ES-I3 (cell line): ENCODE data around the gene MED22.
"Not testable (repeated sequence)": the region's sequence is repeated elsewhere in the genome, so short reads cannot be mapped to it uniquely, and the experiment has no call there.

Experiments used
- H3K36me3 ChIP-seq: 2 replicates; pipeline ENCODE4 v1.6.1; 2013; ENCODE audit warnings: mild to moderate bottlenecking, low read length, control low read depth, moderate library complexity; ENCODE audit not compliant: insufficient read depth
- H3K4me1 ChIP-seq: 2 replicates; pipeline ENCODE4 v1.6.1; 2013; ENCODE audit warnings: mild to moderate bottlenecking, control low read depth, low read length; ENCODE audit not compliant: insufficient read depth
- H3K9ac ChIP-seq: 2 replicates; pipeline ENCODE4 v1.6.1; 2013; ENCODE audit warnings: low read depth, mild to moderate bottlenecking, low read length, moderate library complexity
- H3K9me3 ChIP-seq: 2 replicates; pipeline ENCODE4 v1.6.1; 2013; ENCODE audit warnings: mild to moderate bottlenecking, low read length, moderate library complexity; ENCODE audit not compliant: control insufficient read depth, insufficient read depth

Gene MED22

GRCh38 chr9:133382507-133383141 is 34.7 kb upstream of the MED22 start:
- H3K9me3 ChIP-seq: no peaks in the 10 kb centered on the region
- H3K9ac ChIP-seq: no peak overlapping the region
- H3K4me1 ChIP-seq: no peaks in the 10 kb centered on the region
- H3K36me3 ChIP-seq: no peaks in the 10 kb centered on the region

DNA sequence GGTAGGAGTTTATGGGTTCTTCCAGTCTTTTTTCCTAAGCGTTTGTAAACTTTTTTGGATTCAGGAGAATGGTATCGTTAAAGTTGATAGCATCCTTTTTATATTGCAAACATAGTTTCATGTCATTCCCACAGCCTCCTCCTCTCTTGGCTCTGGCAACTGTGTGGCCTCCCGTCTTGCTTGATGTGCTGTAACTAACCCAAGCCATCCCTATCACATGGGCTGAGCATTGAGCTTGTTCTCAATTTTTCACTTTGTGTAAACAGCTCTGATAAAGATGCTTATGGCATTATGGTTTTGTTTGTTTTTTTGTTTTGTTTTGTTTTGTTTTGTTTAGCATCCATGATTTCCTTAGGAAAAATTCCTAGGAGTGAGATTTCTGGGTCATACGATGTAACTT is 32.8 kb upstream of the MED22 start:
- Histone ChIP-seq H3K36me3 (no peaks in the 10 kb centered on the region), H3K9ac (no peak overlapping the region), H3K9me3 (no peaks in the 10 kb centered on the region), H3K4me1 (no peaks in the 10 kb centered on the region)

- Histone ChIP-seq H3K36me3 (no peaks in the 10 kb centered on the region), H3K9ac (no peak overlapping the region), H3K9me3 (no peaks in the 10 kb centered on the region), H3K4me1 (no peaks in the 10 kb centered on the region)
Observed at GRCh38 chr9:133379153-133380086, 31.5 kb upstream of the MED22 start.

DNA sequence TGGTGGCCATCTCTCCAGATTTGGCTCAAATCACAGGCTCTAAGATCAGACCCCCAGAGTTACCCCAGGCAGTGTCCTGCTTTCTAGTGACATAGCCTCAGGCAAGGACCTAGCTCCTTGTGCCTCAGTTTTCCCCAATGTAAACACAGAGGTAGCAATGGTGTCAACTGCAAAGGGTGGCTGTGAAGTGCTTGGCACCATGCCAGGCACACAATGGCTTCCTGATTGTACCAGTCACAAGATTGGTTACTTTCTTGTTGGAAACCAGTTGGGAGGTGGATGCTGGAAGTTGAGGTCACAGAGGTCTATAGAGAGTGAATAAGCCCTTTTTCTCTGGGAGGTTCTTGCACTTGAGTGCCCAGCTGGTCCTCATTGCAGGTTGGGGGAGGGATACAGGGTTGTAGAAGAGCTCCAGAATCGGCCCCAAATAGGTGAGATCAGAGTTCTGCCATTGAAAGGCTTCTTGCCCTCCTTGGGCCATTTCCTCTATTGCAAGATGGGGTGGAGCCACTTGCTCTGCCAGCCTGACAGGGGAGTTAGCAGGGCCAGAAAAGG is 30.6 kb upstream of the MED22 start:
- no peak overlapping the region for H3K9ac ChIP-seq
- no peaks in the 10 kb centered on the region for H3K9me3 ChIP-seq
- no peaks in the 10 kb centered on the region for H3K36me3 ChIP-seq
- no peaks in the 10 kb centered on the region for H3K4me1 ChIP-seq

GRCh38 chr9:133377721-133378216 is 29.8 kb upstream of the MED22 start:
- H3K36me3 ChIP-seq: no peaks in the 10 kb centered on the region
- H3K4me1 ChIP-seq: no peaks in the 10 kb centered on the region
- H3K9ac ChIP-seq: no peak overlapping the region
- no peaks in the 10 kb centered on the region for H3K9me3 ChIP-seq

DNA sequence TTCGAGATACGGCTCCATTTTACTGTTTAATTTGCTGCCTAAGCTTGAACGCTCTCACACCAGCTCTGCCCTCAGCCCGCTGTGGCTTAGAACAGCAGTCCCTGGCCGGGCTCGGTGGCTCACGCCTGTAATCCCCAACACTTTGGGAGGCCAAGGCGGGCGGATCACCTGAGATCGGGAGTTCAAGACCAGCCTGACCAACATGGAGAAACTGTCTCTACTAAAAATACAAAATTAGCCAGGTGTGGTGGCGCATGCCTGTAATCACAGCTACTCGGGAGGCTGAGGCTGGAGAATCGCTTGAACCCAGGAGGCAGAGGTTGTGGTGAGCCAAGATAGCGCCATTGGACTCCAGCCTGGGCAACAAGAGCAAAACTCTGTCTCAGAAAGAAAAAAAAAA is 29.3 kb upstream of the MED22 start:
- not testable (repeated sequence) for H3K4me1 ChIP-seq, H3K36me3 ChIP-seq, H3K9ac ChIP-seq, H3K9me3 ChIP-seq

DNA sequence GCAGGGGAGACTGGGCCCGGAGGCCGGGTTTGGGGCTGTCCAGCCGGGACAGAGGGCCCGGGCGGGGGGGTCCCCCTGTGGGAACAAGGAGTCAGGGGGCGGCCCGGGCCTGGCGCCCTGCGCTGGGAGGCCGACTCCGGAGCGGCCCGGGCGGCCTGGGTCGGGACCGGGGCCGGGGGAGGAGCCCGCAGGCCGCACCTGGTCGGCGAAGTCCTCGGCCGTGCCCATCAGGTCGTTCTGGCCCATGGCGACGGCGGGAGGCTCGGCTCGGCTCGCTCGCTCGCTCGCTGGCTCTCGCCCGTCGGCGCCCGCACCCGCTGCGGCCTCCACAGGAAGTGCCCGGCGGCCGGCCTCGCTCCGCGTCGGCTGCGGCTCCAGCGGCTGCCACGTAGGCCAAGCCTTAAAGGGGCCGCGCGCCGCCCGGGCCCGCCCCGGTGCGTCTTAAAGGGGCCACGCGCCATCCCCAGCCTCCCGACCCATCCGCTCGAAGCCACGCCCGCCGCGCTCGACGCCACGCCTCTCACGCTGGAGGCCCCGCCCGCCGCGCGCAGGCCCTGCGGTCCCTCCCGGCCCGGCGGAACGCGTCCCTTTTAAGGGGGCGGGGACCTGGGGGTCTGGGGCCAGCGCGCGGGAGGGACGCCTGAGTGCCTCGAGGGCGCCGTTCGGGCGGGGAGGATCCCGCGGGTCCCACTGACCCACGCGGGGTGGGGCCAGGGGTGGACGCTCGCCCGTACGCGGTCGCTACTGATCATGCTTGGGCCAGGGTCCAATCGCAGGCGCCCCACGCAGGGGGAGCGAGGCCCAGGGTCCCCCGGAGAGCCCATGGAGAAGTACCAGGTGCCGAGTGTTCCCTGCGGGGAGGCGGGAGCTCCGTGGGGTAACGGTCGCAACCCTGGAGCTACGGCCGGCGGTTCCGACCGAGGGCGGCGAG is 28.1 kb upstream of the MED22 start, which contains the start of the genes STKLD1 and SURF4:
TSS of gene STKLD1 (plus strand) at position 643 of the 931 bp plus-strand sequence. CDS start at position 751, 108 bp downstream.
TSS of gene SURF4 (minus strand) at position 337 of the 931 bp plus-strand sequence. CDS start at position 246, 91 bp downstream.
- Histone ChIP-seq H3K36me3 (0 out of 2 replicates have a peak, but pooled peaks cover 4% of the 10 kb centered on the region), H3K9me3 (no peaks in the 10 kb centered on the region), H3K9ac (peak within 1 kb of the TSS; percentile 86), H3K4me1 (no peaks in the 10 kb centered on the region; the same call in 1 of the 2 replicates)

DNA sequence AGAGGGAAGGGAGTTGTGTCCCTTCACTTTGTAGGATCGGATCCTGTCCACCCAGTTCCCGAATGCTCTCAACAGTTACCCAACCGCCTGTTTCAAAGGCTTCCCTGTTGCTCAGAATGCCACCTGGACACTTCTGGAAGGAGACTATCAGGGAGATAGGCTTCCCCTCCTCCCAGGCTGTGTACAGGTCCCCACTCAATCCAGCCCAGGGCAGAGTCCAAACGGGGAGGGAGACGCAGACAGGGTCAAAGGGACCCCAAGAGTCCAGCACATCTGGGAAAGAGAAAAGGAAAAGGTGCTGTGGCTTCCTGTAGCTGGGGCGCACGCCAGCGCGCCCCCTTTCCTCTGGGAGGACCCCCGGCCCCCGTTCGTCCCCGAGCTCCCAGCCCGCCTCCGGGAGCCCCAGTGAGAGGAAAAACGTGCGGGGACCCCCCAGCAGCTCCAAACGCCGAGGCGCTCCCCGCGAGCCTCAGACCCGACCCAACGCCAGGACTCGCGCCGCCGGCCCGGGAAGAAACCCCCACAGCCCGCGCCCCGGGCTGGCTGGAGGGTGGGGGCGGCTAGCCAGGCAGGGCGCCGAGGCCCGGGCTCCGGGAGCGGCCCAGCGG is 27.3 kb upstream of the MED22 start:
- peak overlapping the region; percentile 86 for H3K9ac ChIP-seq
- H3K9me3 ChIP-seq: no peaks in the 10 kb centered on the region
- no peaks in the 10 kb centered on the region; the same call in 1 of the 2 replicates for H3K4me1 ChIP-seq
- 0 out of 2 replicates have a peak, but pooled peaks cover 4% of the 10 kb centered on the region for H3K36me3 ChIP-seq

DNA sequence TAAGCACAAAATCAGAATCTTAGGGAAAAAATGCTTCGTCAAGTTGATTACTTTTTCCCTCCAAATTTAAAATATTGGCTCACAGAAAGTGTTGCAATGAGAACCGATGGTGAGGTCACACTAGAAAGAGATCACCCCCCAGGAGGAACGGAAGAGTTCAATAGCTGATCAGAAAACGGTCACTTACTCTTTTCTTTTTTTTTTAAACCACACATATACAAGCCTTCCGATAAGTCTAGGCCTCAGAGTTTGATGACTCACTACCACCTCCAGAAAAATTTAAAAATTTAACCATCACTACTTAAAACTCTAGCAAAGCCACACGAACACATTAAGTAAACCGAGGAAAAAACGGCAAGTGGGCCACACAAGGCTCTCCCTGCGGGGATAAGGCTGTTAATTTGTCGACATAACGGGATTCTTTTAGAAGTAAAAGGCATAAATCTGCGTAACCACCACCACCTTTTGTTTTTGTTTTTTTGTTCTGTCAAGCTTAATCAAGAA is 26.7 kb upstream of the MED22 start:
- Histone ChIP-seq H3K9me3 (no peaks in the 10 kb centered on the region), H3K9ac (peak overlapping the region; percentile 86), H3K36me3 (0 out of 2 replicates have a peak, but pooled peaks cover 4% of the 10 kb centered on the region), H3K4me1 (no peaks in the 10 kb centered on the region; the same call in 1 of the 2 replicates)

- Histone ChIP-seq H3K36me3 (peaks cover 8% of the 10 kb centered on the region; the same call in 1 of the 2 replicates), H3K9me3 (no peaks in the 10 kb centered on the region), H3K9ac (no peak overlapping the region), H3K4me1 (no peaks in the 10 kb centered on the region; the same call in 1 of the 2 replicates)
Observed at GRCh38 chr9:133372144-133372543, 24.2 kb upstream of the MED22 start.

DNA sequence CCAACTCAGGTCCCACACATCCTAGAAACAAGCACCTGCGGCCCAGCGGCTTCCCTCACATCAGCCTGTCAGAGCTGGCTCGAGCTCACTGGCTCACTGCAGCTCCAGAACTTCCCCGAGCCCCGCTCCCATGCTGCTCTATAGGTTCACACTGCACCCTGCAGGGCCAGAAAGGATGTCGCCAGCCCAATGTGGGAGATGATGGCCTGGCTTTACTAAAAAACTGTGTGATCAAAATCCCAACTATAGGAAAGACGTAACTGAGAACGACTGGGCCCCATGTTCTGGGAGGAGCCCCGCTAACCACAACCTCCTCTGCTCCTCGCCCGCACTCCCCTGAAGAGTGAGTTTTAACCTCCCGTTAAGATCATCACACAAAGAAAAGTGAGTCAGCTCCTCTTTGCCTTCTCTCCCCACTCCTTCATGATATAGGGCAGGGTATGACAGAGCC is 23.4 kb upstream of the MED22 start:
- Histone ChIP-seq H3K9me3 (no peaks in the 10 kb centered on the region), H3K9ac (no peak overlapping the region), H3K36me3 (peaks cover 8% of the 10 kb centered on the region; the same call in 1 of the 2 replicates), H3K4me1 (no peaks in the 10 kb centered on the region; the same call in 1 of the 2 replicates)

DNA sequence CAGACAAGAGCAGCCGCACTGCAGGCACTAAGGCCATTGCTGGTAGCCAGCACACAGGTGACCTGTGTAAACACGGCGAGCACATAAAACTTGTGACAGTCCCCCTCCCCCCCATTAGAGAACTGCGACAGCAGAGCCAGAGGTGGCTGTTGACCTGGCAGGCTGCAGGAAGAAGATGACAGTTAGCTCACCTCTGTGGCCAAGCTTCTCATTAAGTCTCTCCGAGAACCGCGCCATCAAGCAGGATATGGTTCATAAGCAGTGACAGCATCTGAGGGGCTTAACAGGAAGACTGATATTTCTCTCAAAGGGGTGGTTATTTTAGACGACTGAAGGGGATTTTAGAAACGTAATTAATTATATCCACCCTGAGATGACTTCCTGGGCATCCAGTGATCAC is 22.8 kb upstream of the MED22 start:
- Histone ChIP-seq H3K9ac (no peak overlapping the region), H3K9me3 (no peaks in the 10 kb centered on the region), H3K36me3 (peaks cover 11% of the 10 kb centered on the region; the same call in 1 of the 2 replicates), H3K4me1 (no peaks in the 10 kb centered on the region; the same call in 1 of the 2 replicates)

GRCh38 chr9:133369933-133370332 is 22.0 kb upstream of the MED22 start:
- Histone ChIP-seq H3K9ac (no peak overlapping the region), H3K36me3 (peaks cover 17% of the 10 kb centered on the region), H3K9me3 (no peaks in the 10 kb centered on the region), H3K4me1 (no peaks in the 10 kb centered on the region; the same call in 1 of the 2 replicates)
